ENCODE data around the gene NFE2L1. TPM values are rescaled to one million over a fixed set of nuclear protein-coding genes. Genes with fewer than 3 reads are reported as not detected.

The NFE2L1 gene
- total RNA-seq, 4 donors from 2014 or later: 176 to 405 (median 216) TPM

DNA sequence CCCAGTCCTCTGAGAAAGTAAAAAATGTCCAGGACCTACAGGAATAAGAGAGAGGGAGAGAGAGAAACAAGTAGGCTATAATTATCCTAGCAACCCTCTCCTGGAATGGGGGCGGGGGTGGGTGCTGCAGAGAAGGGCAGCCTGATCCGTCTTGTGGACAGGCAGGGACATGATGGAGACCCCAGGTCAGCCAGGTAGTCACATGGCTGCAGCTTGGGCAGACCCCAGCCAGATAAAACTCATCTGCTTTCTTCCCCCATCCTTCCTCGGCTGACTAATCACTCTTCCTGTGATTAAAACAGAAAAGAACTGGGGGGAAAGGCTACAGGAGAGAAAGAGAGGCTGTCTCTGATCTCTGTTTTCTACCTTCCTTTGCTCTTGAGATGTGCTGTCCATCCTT, 43.2 kb upstream of the NFE2L1 start:
- TF ChIP-seq, protein P1, sequence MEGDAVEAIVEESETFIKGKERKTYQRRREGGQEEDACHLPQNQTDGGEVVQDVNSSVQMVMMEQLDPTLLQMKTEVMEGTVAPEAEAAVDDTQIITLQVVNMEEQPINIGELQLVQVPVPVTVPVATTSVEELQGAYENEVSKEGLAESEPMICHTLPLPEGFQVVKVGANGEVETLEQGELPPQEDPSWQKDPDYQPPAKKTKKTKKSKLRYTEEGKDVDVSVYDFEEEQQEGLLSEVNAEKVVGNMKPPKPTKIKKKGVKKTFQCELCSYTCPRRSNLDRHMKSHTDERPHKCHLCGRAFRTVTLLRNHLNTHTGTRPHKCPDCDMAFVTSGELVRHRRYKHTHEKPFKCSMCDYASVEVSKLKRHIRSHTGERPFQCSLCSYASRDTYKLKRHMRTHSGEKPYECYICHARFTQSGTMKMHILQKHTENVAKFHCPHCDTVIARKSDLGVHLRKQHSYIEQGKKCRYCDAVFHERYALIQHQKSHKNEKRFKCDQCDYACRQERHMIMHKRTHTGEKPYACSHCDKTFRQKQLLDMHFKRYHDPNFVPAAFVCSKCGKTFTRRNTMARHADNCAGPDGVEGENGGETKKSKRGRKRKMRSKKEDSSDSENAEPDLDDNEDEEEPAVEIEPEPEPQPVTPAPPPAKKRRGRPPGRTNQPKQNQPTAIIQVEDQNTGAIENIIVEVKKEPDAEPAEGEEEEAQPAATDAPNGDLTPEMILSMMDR (IDR thresholded peaks at IDR 0.05; ENCODE audit: low read depth): no peak

DNA sequence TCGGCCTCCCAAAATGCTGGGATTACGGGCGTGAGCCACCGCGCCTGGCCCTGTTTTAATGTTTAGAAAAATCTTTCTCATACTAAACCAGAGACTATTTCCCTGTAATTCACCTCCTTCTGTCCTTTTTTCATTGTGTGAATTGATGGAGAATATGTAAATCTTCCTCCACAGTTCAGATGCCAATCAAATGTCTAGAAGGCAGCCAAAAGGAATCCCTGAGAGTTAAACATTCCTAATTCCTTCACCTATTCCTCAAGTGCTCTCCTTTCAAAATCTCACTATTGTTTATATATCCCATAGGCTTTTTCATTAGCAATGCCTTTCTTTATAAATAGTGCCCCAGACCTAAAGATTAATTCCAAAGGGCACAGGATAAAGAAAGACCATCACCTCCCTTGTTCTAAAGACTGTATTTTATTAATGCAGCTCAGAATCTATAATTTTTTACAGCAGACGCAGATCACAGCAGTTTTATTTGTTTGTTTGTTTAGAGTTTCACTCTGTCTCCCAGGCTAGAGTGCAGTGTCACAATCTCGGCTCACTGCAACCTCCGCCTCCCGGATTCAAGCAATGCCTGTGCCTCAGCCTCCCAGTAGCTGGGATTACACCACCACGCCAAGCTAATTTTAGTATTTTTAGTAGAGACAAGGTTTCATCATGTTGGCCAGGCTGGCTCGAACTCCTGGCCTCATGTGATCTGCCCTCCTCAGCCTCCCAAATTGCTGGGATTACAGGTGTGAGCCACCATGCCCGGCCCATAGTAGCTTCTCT, 41.0 kb upstream of the NFE2L1 start:
- TF ChIP-seq, protein P1 (IDR thresholded peaks at IDR 0.05; ENCODE audit: low read depth): no peak

DNA sequence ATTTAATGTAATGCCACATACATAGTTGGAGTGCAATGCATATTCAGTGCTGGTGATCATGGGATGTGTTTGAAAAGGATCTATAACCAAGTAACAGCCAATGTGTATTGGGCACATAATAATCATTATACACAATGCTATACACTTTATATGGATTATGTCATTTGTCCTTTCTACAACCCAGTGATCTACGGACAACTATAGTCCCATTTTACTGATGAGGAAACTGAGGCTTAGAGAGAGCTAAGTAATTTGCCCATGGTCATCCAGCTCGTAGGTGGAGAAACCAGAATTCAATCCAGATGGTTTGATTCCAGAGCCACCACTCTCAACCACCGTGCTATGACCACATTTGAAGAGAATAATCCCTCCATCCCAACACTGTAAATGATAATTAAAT, 38.0 kb upstream of the NFE2L1 start:
- TF ChIP-seq, protein P1 (IDR thresholded peaks at IDR 0.05; ENCODE audit: low read depth): no peak

DNA sequence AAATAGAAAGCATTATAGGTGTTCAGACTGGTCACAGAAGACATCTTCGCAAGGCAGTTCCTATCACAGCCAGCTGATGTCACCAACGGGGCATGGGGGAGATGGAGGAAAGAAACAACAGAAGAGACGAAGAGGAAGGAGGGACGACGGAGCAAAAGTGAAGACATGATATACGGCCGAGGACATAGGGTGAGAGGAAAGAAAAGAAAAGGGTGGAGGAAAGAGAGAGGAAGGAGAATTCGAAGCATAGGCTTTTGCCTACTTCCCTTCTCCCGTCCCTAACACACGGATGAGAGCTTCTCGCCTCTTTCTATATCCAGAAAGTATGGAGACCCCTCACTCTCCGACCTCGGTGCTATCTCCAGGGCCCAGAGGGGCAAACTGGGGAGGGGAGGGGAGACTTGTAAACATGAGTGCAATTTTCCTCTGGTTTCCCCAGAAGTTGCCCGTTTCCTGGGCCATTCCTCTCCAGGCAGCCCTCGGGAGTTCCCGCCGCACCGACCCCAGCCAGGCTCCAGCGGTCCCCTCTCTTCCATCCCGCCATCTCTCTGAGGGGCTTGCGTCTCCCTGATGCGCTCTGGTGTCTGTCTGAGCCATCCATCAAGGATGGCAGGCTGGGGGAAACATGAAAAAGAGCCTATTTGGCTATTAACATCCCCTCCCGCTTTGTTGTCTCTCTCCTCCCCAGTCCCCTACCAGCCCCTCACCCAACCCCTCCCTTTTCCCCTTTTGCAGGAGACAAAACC, 36.6 kb upstream of the NFE2L1 start:
- TF ChIP-seq, protein P1 (IDR thresholded peaks at IDR 0.05; ENCODE audit: low read depth): no peak

DNA sequence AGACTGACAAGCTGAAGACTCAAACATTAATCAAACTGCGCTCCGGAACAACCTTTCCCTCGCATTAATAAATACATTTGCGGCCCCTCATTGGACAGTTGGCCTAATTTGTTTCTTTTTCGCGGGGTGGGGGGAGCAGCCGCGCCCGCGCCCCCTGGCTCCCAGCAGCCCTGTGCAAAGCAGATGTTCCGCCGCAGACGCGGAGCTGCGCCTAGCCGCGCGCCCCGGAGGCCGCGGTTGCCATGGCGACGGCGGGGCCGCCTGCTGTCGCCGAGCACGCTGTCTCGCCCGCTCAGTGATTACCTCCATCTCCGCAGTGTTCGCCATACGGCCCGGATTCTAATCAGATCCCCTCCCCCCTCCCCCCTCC, 36.0 kb upstream of the NFE2L1 start:
- TF ChIP-seq, protein P1 (IDR thresholded peaks at IDR 0.05; ENCODE audit: low read depth): no peak

DNA sequence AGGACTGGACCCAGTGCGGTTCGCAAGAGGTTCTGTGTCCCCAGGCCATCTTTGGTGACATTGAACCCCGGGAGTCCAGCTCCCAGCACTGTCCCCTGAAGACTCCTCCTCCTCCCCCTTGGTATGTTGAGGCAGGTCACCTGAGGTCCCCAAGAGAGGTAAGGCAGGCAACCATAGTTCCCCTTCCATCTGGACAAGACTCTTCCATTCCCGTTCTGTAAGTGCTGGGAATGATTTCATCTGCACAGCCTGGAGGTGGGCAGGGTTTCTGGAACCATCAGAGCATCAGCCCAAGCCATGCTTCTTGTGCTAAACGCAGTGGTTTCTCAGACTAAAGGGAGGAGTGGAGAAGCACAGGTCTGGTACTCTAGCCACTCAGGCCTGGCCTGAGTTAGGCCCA, 35.5 kb upstream of the NFE2L1 start:
- TF ChIP-seq, protein P1 (IDR thresholded peaks at IDR 0.05; ENCODE audit: low read depth): no peak

DNA sequence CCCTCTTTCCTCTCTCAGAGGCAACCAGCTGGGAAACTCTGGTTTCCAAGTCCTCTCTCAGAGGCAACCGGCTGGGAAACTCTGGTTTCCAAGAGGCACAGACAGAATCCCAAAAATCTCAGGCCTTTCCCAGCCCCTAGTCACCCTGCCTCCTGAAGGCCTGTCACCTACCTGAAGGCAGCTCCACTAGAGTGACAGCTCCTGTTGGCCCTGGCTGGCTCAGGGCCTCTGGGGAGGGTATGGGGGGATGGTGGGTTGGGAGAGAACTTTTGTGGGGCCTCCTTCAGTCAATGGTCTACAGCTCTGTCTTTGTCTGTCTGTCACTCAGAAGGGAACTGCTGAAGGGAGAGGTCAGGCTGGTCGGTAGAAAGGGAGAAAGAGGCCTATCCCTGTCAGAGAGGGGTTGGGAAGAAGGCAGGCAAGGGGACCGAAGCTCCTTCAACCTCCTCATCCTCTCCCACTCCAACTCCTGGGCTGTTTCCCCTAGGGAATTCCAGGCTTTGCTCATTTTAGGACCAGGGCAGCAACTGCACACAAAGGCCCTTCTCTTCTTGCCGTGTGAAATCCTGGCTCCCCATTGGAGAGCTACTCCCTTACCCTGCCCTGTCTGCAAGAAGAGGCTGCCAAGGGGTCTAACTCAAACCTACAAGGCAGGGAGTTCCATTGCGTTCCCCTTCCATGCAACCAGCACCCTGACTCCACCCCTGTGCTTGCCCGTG, 34.1 kb upstream of the NFE2L1 start:
- TF ChIP-seq, protein P1 (IDR thresholded peaks at IDR 0.05; ENCODE audit: low read depth): no peak

All from subcutaneous adipose tissue (tissue), 4 donors.